CD14-positive monocyte (primary cell): ENCODE measurements around the gene MCFD2. TPM values are rescaled to one million over a fixed set of nuclear protein-coding genes. Genes with fewer than 3 reads are reported as not detected.

Source experiments
- DNase-seq, 3 donors: peaks; one replicate each; pipeline ENCODE4 v3.0.0-alpha.2; 2011 to 2022
- H2AFZ ChIP-seq: 2 replicates; pipeline ENCODE4 v1.6.0; 2012; ENCODE audit warnings: mild to moderate bottlenecking, low read depth, low read length, inconsistent platforms; ENCODE audit not compliant: insufficient read depth, poor library complexity, severe bottlenecking
- H3K27ac ChIP-seq, 2 donors: 1 replicate in 1 of 2; 2 replicates in 1 of 2; pipeline ENCODE4 v1.5.1; 2012 to 2013; ENCODE audit warnings: low read length in 2 of 2, control low read depth in 1 of 2, inconsistent platforms in 1 of 2, low read depth in 1 of 2, mild to moderate bottlenecking in 1 of 2
- H3K27me3 ChIP-seq, 2 donors: one replicate each; pipeline versions ENCODE4 v1.6.0 to v1.6.1; 2011 to 2013; ENCODE audit warnings: low read length in 2 of 2; ENCODE audit not compliant: control insufficient read depth in 2 of 2, insufficient read depth in 2 of 2
- H3K36me3 ChIP-seq, 2 donors: replicated peaks in 1 of 2; 1 replicate in 1 of 2; 2 replicates in 1 of 2; pipeline versions ENCODE4 v1.5.1 to v1.6.1; 2012 to 2013; ENCODE audit warnings: low read length in 2 of 2, control low read depth in 1 of 2, inconsistent platforms in 1 of 2, mild to moderate bottlenecking in 1 of 2; ENCODE audit not compliant: insufficient read depth in 2 of 2, control insufficient read depth in 1 of 2
- H3K4me1 ChIP-seq, 2 donors: 1 replicate in 1 of 2; 2 replicates in 1 of 2; pipeline versions ENCODE4 v1.5.1 to v1.6.1; 2012 to 2013; ENCODE audit warnings: low read length in 2 of 2, control low read depth in 1 of 2, inconsistent platforms in 1 of 2, mild to moderate bottlenecking in 1 of 2, moderate library complexity in 1 of 2; ENCODE audit not compliant: insufficient read depth in 2 of 2, control insufficient read depth in 1 of 2
- H3K4me2 ChIP-seq: replicated peaks from 2 replicates; pipeline ENCODE3; 2012; ENCODE audit warnings: low read length, moderate library complexity, mild to moderate bottlenecking; ENCODE audit not compliant: poor library complexity, severe bottlenecking; ENCODE audit errors: extremely low read depth
- H3K4me3 ChIP-seq, 3 experiments: fragments of 200-600 bp in 1 of 3; sonication (generic) in 1 of 3; replicated peaks in 1 of 3; 1 replicate in 2 of 3; 2 replicates in 1 of 3; pipeline ENCODE4 v1.5.1; 2011 to 2013; ENCODE audit warnings: low read length in 3 of 3, mild to moderate bottlenecking in 3 of 3, control low read depth in 2 of 3, low read depth in 2 of 3, inconsistent platforms in 1 of 3, moderate library complexity in 1 of 3
- H3K79me2 ChIP-seq: 2 replicates; pipeline ENCODE4 v1.6.0; 2012; ENCODE audit warnings: mild to moderate bottlenecking, control low read depth, inconsistent platforms, low read length, moderate library complexity; ENCODE audit not compliant: insufficient read depth
- H3K9ac ChIP-seq: 2 replicates; pipeline ENCODE4 v1.6.0; 2017; ENCODE audit warnings: low read length, mild to moderate bottlenecking; ENCODE audit not compliant: insufficient read depth, poor library complexity, severe bottlenecking
- H3K9me3 ChIP-seq, 2 donors: replicated peaks in 1 of 2; 1 replicate in 1 of 2; 2 replicates in 1 of 2; pipeline versions ENCODE4 v1.5.1 to v1.6.1; 2012 to 2013; ENCODE audit warnings: low read length in 2 of 2, control low read depth in 1 of 2; ENCODE audit not compliant: control insufficient read depth in 1 of 2, insufficient read depth in 1 of 2
- H4K20me1 ChIP-seq: 2 replicates; pipeline ENCODE4 v1.6.0; 2012; ENCODE audit warnings: mild to moderate bottlenecking, low read length, control low read depth, moderate library complexity; ENCODE audit not compliant: insufficient read depth
- H3K27ac Mint-ChIP-seq, 7 donors: one replicate each; pipeline ENCODE4 v1.8.0; 2020; ENCODE audit warnings: mild to moderate bottlenecking in 7 of 7, mixed read lengths in 7 of 7, moderate library complexity in 6 of 7, inconsistent platforms in 2 of 7
- H3K27me3 Mint-ChIP-seq, 3 donors: one replicate each; pipeline ENCODE4 v1.8.0; 2021 to 2022; ENCODE audit warnings: low read depth in 3 of 3, mild to moderate bottlenecking in 3 of 3, mixed read lengths in 3 of 3, moderate library complexity in 3 of 3, inconsistent platforms in 1 of 3
- H3K36me3 Mint-ChIP-seq, 2 donors: one replicate each; pipeline ENCODE4 v1.8.0; 2020; ENCODE audit warnings: mixed read lengths in 2 of 2, inconsistent platforms in 1 of 2, mild to moderate bottlenecking in 1 of 2
- H3K4me1 Mint-ChIP-seq: one replicate; pipeline ENCODE4 v1.8.0; 2020; ENCODE audit warnings: mild to moderate bottlenecking, mixed read lengths
- H3K4me3 Mint-ChIP-seq, 2 donors: one replicate each; pipeline ENCODE4 v1.8.0; 2020; ENCODE audit warnings: mild to moderate bottlenecking in 2 of 2, mixed read lengths in 2 of 2, moderate library complexity in 1 of 2
- H3K9me3 Mint-ChIP-seq, 7 donors: one replicate each; pipeline ENCODE4 v1.8.0; 2020 to 2022; ENCODE audit warnings: mixed read lengths in 7 of 7, mild to moderate bottlenecking in 6 of 7, moderate library complexity in 6 of 7, inconsistent platforms in 2 of 7
- CTCF ChIP-seq: fragments of 200-600 bp; IDR thresholded peaks from one replicate; pipeline ENCODE4 v1.8.0; 2022; ENCODE audit warnings: antibody characterized with exemption, mild to moderate bottlenecking
- WGBS: methylation state at CpG from one replicate; pipeline ENCODE4 v1.1.5; 2013; ENCODE audit warnings: missing lambda C conversion rate; ENCODE audit not compliant: insufficient coverage; 5-methylcytosine and 5-hydroxymethylcytosine counted together
- intact Hi-C, 2 donors: fragments of 100-400 bp; cut with micrococcal nuclease; formaldehyde crosslinking; loops; one replicate each; pipeline versions ENCODE4 v1.15.0 to v1.15.1; 2023
- polyA plus RNA-seq, 3 donors: library from polyadenylated mRNA; depleted of rRNA in 1 of 3; unstranded in 2 of 3; stranded (reverse) in 1 of 3; fragments of 300-500 nt in 2 of 3; fragments of >200 nt in 1 of 3; fragmentation: Illumina TruSeq in 2 of 3; gene quantifications; 1 replicate in 2 of 3; 2 replicates in 1 of 3; pipeline ENCODE4 v1.2.3, GENCODE V29; 2012 to 2021

MCFD2 gene
- polyA plus RNA-seq, 3 donors: 23.8 to 38.5 (median 33.6) TPM

- Mint-ChIP-seq H3K4me1 (peaks cover 70% of the 10 kb centered on the region), H3K27ac (peak overlapping the region; percentile 50 to 86 (median 74)), H3K4me3 (no peak overlapping the region), H3K36me3 (peaks cover 68 to 94% of the 10 kb centered on the region in 2 donors), H3K9me3 (peaks cover 0 to 2% (median 0%) of the 10 kb centered on the region in 7 donors), H3K27me3 (no peaks in the 10 kb centered on the region)
- H3K9ac ChIP-seq: no peak overlapping the region
- WGBS: 91% methylated on average over 4 of the region's 8 CpGs
- peaks cover 99% of the 10 kb centered on the region for H4K20me1 ChIP-seq
- H3K79me2 ChIP-seq: peaks cover 100% of the 10 kb centered on the region
- intact Hi-C loops: no loop called here
- H3K4me2 ChIP-seq: peak overlapping the region; percentile 7
- H3K27me3 ChIP-seq: no peaks in the 10 kb centered on the region
- H3K36me3 ChIP-seq: peaks cover 37 to 96% of the 10 kb centered on the region in 2 donors
- no peak for TF ChIP-seq CTCF
- peak overlapping the region in 1 of 2 donors; percentile 74 for H3K27ac ChIP-seq
- H3K9me3 ChIP-seq: no peaks in the 10 kb centered on the region
- H3K4me1 ChIP-seq: peaks cover 46 to 59% of the 10 kb centered on the region in 2 donors
- no peak for DNase-seq
- H2AFZ ChIP-seq: no peak overlapping the region
- peak overlapping the region in 1 of 3 experiments; percentile 16 for H3K4me3 ChIP-seq
Observed at GRCh38 chr2:46950314-46950713, 34.7 kb upstream of the MCFD2 start.

- peaks cover 88% of the 10 kb centered on the region for H3K4me1 Mint-ChIP-seq
- DNase-seq: no peak
- intact Hi-C loops: no loop called here
- H3K4me3 ChIP-seq: no peak overlapping the region
- peaks cover 0 to 2% (median 0%) of the 10 kb centered on the region in 7 donors for H3K9me3 Mint-ChIP-seq
- H3K9ac ChIP-seq: no peak overlapping the region
- H3K36me3 ChIP-seq: peaks cover 25 to 85% of the 10 kb centered on the region in 2 donors
- H3K79me2 ChIP-seq: peaks cover 100% of the 10 kb centered on the region
- H3K4me2 ChIP-seq: no peak overlapping the region
- H4K20me1 ChIP-seq: peaks cover 99% of the 10 kb centered on the region
- peaks cover 57 to 93% of the 10 kb centered on the region in 2 donors for H3K36me3 Mint-ChIP-seq
- no peak overlapping the region for H3K27ac ChIP-seq
- peaks cover 67 to 84% of the 10 kb centered on the region in 2 donors for H3K4me1 ChIP-seq
- H3K27me3 Mint-ChIP-seq: peaks cover 0 to 2% (median 0%) of the 10 kb centered on the region in 3 donors
- no peak overlapping the region for H3K4me3 Mint-ChIP-seq
- no peak overlapping the region for H2AFZ ChIP-seq
- peak overlapping the region in 2 of 7 donors; percentile 21 to 47 for H3K27ac Mint-ChIP-seq
- WGBS: 80% methylated on average over 6 of the region's 11 CpGs
- TF ChIP-seq CTCF: no peak
- no peaks in the 10 kb centered on the region for H3K27me3 ChIP-seq
- no peaks in the 10 kb centered on the region for H3K9me3 ChIP-seq
Observed at GRCh38 chr2:46947841-46948240, 32.2 kb upstream of the MCFD2 start.
